ENCODE data around the gene CST7. TPM values are rescaled to one million over a fixed set of nuclear protein-coding genes. Genes with fewer than 3 reads are reported as not detected.

Gene CST7
- total RNA-seq, 1 donor from 2014 or later, result 0.66 TPM

DNA sequence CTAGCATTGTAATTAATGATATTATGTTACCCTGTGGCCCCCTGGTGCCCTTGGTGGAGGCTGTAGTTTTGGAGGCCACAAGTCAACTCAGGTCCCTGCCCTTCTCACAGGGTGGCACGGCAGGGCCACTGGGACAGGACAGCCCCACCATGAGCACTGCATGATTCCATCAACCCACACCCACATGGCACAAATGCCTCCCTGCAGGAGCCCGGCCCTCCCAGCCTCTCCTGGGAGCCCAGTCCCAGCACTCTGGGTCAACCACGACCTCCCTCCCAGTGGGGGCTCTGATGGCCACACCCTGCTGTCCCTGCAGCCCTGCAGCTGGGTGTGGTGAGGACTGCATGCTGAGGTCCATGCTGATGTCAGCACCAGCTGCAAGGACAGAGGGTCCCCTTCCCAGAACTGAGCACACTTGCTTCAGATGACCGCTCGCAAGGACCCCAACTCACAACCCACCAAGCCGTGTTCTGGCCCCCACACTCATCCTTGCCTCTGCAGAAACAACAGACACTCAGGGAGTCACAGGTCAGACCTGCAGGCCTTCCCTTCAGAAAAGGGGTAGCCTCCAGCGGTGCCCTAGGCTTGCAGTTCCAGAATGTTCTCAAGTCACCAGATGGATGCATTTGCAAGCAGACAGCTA, 15.7 kb upstream of the CST7 start:
- H3K9me3 ChIP-seq (replicated peaks), result peaks cover 7% of the 10 kb centered on the region
- TF ChIP-seq CTCF (IDR thresholded peaks at IDR 0.05; ENCODE audit: borderline replicate concordance), result no peak
- H3K27ac ChIP-seq (replicated peaks), result no peak overlapping the region
- no peak overlapping the region for H3K4me3 ChIP-seq
- no peaks in the 10 kb centered on the region for H3K4me1 ChIP-seq
- intact Hi-C loops (cut with micrococcal nuclease), result no loop called here
- H3K36me3 ChIP-seq, result no peaks in the 10 kb centered on the region
- DNase-seq, result no peak
- no peaks in the 10 kb centered on the region for H3K27me3 ChIP-seq (ENCODE audit: low read depth)

DNA sequence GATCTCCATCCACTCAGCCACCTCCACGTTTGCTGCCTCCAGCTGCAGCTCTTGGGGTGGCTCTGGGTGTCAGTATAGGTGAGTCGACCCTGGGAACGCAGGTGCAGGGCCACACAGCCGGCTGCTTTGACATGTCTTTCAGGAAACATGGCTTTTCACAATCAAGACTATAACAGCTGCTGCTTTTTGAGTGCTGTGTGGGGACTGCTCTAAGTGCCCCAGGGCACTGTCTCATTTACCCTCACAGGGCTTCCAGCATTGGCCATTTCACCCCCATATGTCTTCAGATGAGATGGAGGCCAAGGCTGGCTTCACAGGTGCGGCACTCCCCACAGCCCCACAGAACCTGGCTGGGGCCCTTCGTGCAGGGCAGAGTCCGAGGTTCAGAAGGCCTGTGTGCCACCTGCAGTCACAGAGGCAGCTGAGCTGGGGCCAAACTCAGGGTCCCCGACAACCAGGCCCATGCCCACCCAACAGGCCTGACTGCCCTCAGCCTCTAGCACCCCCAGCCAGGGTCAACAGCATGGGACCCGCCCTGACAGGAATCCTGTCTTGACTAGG, 14.9 kb upstream of the CST7 start:
- Histone ChIP-seq H3K4me1 (no peaks in the 10 kb centered on the region), H3K27me3 (ENCODE audit: low read depth) (no peaks in the 10 kb centered on the region), H3K4me3 (no peak overlapping the region), H3K27ac (replicated peaks) (no peak overlapping the region), H3K9me3 (replicated peaks) (peaks cover 7% of the 10 kb centered on the region), H3K36me3 (no peaks in the 10 kb centered on the region)
- intact Hi-C loops (cut with micrococcal nuclease), result no loop called here
- no peak for DNase-seq
- no peak for TF ChIP-seq CTCF (IDR thresholded peaks at IDR 0.05; ENCODE audit: borderline replicate concordance)

- Histone ChIP-seq H3K27ac (replicated peaks) (no peak overlapping the region), H3K36me3 (no peaks in the 10 kb centered on the region), H3K9me3 (replicated peaks) (peaks cover 7% of the 10 kb centered on the region), H3K4me3 (no peak overlapping the region), H3K27me3 (ENCODE audit: low read depth) (no peaks in the 10 kb centered on the region), H3K4me1 (no peaks in the 10 kb centered on the region)
- TF ChIP-seq CTCF (IDR thresholded peaks at IDR 0.05; ENCODE audit: borderline replicate concordance), result no peak
- intact Hi-C loops (cut with micrococcal nuclease), result no loop called here
- no peak for DNase-seq
Measured at GRCh38 chr20:24934716-24935115, 14.4 kb upstream of the CST7 start.

- no peak for TF ChIP-seq CTCF (IDR thresholded peaks at IDR 0.05; ENCODE audit: borderline replicate concordance)
- no peak overlapping the region for H3K4me3 ChIP-seq
- peaks cover 7% of the 10 kb centered on the region for H3K9me3 ChIP-seq (replicated peaks)
- H3K27me3 ChIP-seq (ENCODE audit: low read depth), result no peaks in the 10 kb centered on the region
- H3K36me3 ChIP-seq, result no peaks in the 10 kb centered on the region
- H3K27ac ChIP-seq (replicated peaks), result no peak overlapping the region
- DNase-seq, result no peak
- no peaks in the 10 kb centered on the region for H3K4me1 ChIP-seq
- intact Hi-C loops (cut with micrococcal nuclease), result no loop called here
Measured at GRCh38 chr20:24935140-24935539, 13.9 kb upstream of the CST7 start.

GRCh38 chr20:24935766-24936525, 13.1 kb upstream of the CST7 start:
- H3K36me3 ChIP-seq, result no peaks in the 10 kb centered on the region
- DNase-seq, result no peak
- no peak overlapping the region for H3K4me3 ChIP-seq
- peaks cover 10% of the 10 kb centered on the region for H3K9me3 ChIP-seq (replicated peaks)
- no peak overlapping the region for H3K27ac ChIP-seq (replicated peaks)
- intact Hi-C loops (cut with micrococcal nuclease), result no loop called here
- H3K27me3 ChIP-seq (ENCODE audit: low read depth), result no peaks in the 10 kb centered on the region
- H3K4me1 ChIP-seq, result no peaks in the 10 kb centered on the region
- no peak for TF ChIP-seq CTCF (IDR thresholded peaks at IDR 0.05; ENCODE audit: borderline replicate concordance)

All from left ventricle myocardium inferior (tissue), 1 donor.